Parathyroid adenoma (tissue), 2 donors: ENCODE measurements around the gene HERC3.

Source experiments
- H2AFZ ChIP-seq: fragments of 300-600 bp; sonication (generic); one replicate; pipeline ENCODE4 v1.7.0; 2017; ENCODE audit warnings: antibody characterized with exemption, mild to moderate bottlenecking
- H3K27ac ChIP-seq: fragments of 300-600 bp; sonication (generic); one replicate; pipeline ENCODE4 v1.7.0; 2017
- H3K27me3 ChIP-seq: fragments of 300-600 bp; sonication (generic); one replicate; pipeline ENCODE4 v1.7.0; 2017; ENCODE audit warnings: low read length; ENCODE audit not compliant: control insufficient read depth, insufficient read depth
- H3K36me3 ChIP-seq: fragments of 300-600 bp; sonication (generic); one replicate; pipeline ENCODE4 v1.7.0; 2017; ENCODE audit warnings: low read length; ENCODE audit not compliant: control insufficient read depth, insufficient read depth
- H3K4me1 ChIP-seq: fragments of 300-600 bp; sonication (generic); one replicate; pipeline ENCODE4 v1.7.0; 2017; ENCODE audit warnings: control low read depth
- H3K4me2 ChIP-seq: fragments of 300-600 bp; sonication (generic); one replicate; pipeline ENCODE4 v1.7.0; 2017; ENCODE audit warnings: low read length
- H3K4me3 ChIP-seq: fragments of 300-600 bp; sonication (generic); one replicate; pipeline ENCODE4 v1.7.0; 2017; ENCODE audit warnings: low read depth, low read length
- H3K79me2 ChIP-seq: fragments of 300-600 bp; sonication (generic); one replicate; pipeline ENCODE4 v1.7.0; 2017; ENCODE audit warnings: control low read depth
- H3K9ac ChIP-seq: fragments of 300-600 bp; sonication (generic); one replicate; pipeline ENCODE4 v1.7.0; 2017; ENCODE audit warnings: mild to moderate bottlenecking
- H3K9me3 ChIP-seq: fragments of 300-600 bp; sonication (generic); one replicate; pipeline ENCODE4 v1.7.0; 2017; ENCODE audit warnings: low read length; ENCODE audit not compliant: control insufficient read depth
- CTCF ChIP-seq: fragments of 300-600 bp; sonication (generic); IDR thresholded peaks from one replicate; pipeline ENCODE4 v1.7.0; 2017; ENCODE audit warnings: antibody characterized with exemption, mild to moderate bottlenecking
- donor health status: primary hyperparathyroidism.

Gene HERC3

GRCh38 chr4:88675543-88675942 lies 83.3 kb downstream of the HERC3 start:
- no peaks in the 10 kb centered on the region for H3K9me3 ChIP-seq
- no peaks in the 10 kb centered on the region for H3K36me3 ChIP-seq
- H3K9ac ChIP-seq: no peak overlapping the region
- no peaks in the 10 kb centered on the region for H3K4me1 ChIP-seq
- H3K4me3 ChIP-seq: no peak overlapping the region
- no peaks in the 10 kb centered on the region for H3K27me3 ChIP-seq
- H3K27ac ChIP-seq: no peak overlapping the region
- H3K4me2 ChIP-seq: peak overlapping the region; percentile 21
- no peaks in the 10 kb centered on the region for H3K79me2 ChIP-seq
- H2AFZ ChIP-seq: no peak overlapping the region
- no peak for TF ChIP-seq CTCF

- Histone ChIP-seq H3K27ac (no peak overlapping the region), H3K4me1 (no peaks in the 10 kb centered on the region), H3K27me3 (no peaks in the 10 kb centered on the region), H3K9ac (no peak overlapping the region), H2AFZ (no peak overlapping the region), H3K79me2 (no peaks in the 10 kb centered on the region), H3K36me3 (no peaks in the 10 kb centered on the region), H3K9me3 (no peaks in the 10 kb centered on the region), H3K4me3 (no peak overlapping the region), H3K4me2 (no peak overlapping the region)
- no peak for TF ChIP-seq CTCF
These were observed 88.9 kb downstream of the HERC3 start for GRCh38 chr4:88681209-88681608.

DNA sequence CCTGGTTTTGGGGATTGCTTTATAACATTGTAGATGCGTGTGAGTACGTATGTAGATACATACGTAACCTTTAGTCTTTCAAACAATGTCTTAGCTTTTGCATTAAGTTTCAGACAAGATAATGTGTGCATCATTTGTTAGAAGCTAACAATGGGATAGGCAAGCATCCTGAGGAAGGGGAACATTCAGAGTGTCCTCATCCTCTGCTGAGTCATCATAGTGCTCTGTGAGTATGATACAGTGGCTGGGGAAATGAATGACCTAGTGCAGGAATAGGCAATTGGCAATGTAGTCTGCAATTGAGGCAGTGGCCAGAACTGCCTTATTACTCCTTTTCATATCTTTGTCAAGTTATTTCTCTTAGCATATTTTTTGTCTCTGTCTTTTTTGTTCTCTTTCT lies 98.1 kb downstream of the HERC3 start:
- Histone ChIP-seq H3K9me3 (no peaks in the 10 kb centered on the region), H3K4me1 (no peaks in the 10 kb centered on the region), H3K27me3 (no peaks in the 10 kb centered on the region), H2AFZ (no peak overlapping the region), H3K9ac (no peak overlapping the region), H3K36me3 (no peaks in the 10 kb centered on the region), H3K4me3 (no peak overlapping the region), H3K27ac (no peak overlapping the region), H3K79me2 (no peaks in the 10 kb centered on the region), H3K4me2 (no peak overlapping the region)
- no peak for TF ChIP-seq CTCF

DNA sequence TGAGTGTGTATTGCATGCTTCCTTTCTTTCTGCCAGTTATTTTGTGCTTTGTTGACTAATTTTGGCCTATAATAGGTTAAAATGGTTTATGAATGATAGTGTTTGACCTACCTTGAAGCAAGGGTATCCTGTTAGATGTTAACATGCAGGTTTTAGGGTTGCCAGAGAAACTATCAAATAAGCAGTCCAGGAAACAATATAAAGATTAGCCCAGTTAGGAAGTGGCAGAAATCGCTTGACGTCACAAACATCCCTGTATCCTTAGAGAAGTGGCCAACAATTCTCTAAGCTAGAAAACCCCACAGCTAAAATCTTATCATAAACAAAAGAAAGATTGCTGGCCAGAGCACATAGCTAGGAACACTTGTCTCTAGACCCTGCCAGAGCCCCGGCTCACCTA lies 101.5 kb downstream of the HERC3 start:
- H2AFZ ChIP-seq: no peak overlapping the region
- H3K9ac ChIP-seq: no peak overlapping the region
- no peaks in the 10 kb centered on the region for H3K27me3 ChIP-seq
- no peak overlapping the region for H3K4me2 ChIP-seq
- no peaks in the 10 kb centered on the region for H3K79me2 ChIP-seq
- TF ChIP-seq CTCF: no peak
- H3K4me1 ChIP-seq: no peaks in the 10 kb centered on the region
- no peaks in the 10 kb centered on the region for H3K36me3 ChIP-seq
- H3K9me3 ChIP-seq: no peaks in the 10 kb centered on the region
- H3K4me3 ChIP-seq: no peak overlapping the region
- no peak overlapping the region for H3K27ac ChIP-seq

GRCh38 chr4:88696630-88697029 lies 104.3 kb downstream of the HERC3 start:
- H3K4me1 ChIP-seq: no peaks in the 10 kb centered on the region
- no peaks in the 10 kb centered on the region for H3K9me3 ChIP-seq
- H3K4me3 ChIP-seq: peak overlapping the region; percentile 69
- no peak overlapping the region for H3K27ac ChIP-seq
- H3K36me3 ChIP-seq: no peaks in the 10 kb centered on the region
- H3K27me3 ChIP-seq: no peaks in the 10 kb centered on the region
- no peak overlapping the region for H3K9ac ChIP-seq
- no peak overlapping the region for H2AFZ ChIP-seq
- TF ChIP-seq CTCF: no peak
- H3K79me2 ChIP-seq: no peaks in the 10 kb centered on the region
- peak overlapping the region; percentile 66 for H3K4me2 ChIP-seq
